Hepatocyte (in vitro differentiated cells): ENCODE measurements around the gene PRSS56. TPM values are rescaled to one million over a fixed set of nuclear protein-coding genes. Genes with fewer than 3 reads are reported as not detected.
"Not testable (repeated sequence)": the region's sequence is repeated elsewhere in the genome, so short reads cannot be mapped to it uniquely, and the experiment has no call there.

Source experiments
- DNase-seq: peaks from one replicate; pipeline ENCODE4 v3.0.0-alpha.2; 2016; ENCODE audit warnings: low spot score
- H2AFZ ChIP-seq: fragments of 200-600 bp; sonication (generic); 2 replicates; pipeline ENCODE4 v1.6.0; 2016; ENCODE audit warnings: antibody characterized with exemption, mild to moderate bottlenecking
- H3K27ac ChIP-seq: fragments of 200-600 bp; sonication (generic); 2 replicates; pipeline ENCODE4 v1.5.1; 2016; ENCODE audit warnings: mild to moderate bottlenecking
- H3K27me3 ChIP-seq: fragments of 200-600 bp; sonication (generic); 2 replicates; pipeline ENCODE4 v1.6.1; 2016
- H3K36me3 ChIP-seq: fragments of 200-600 bp; sonication (generic); replicated peaks from 2 replicates; pipeline ENCODE4 v1.5.1; 2016; ENCODE audit warnings: low read depth; ENCODE audit not compliant: insufficient read depth
- H3K4me1 ChIP-seq: fragments of 200-600 bp; sonication (generic); 2 replicates; pipeline ENCODE4 v1.5.1; 2016; ENCODE audit warnings: mild to moderate bottlenecking, moderate library complexity; ENCODE audit not compliant: insufficient read depth
- H3K4me2 ChIP-seq: fragments of 200-600 bp; sonication (generic); 2 replicates; pipeline ENCODE4 v1.6.0; 2016
- H3K4me3 ChIP-seq: fragments of 200-600 bp; sonication (generic); 2 replicates; pipeline ENCODE4 v1.5.1; 2016; ENCODE audit warnings: mild to moderate bottlenecking
- H3K79me2 ChIP-seq: fragments of 200-600 bp; sonication (generic); 2 replicates; pipeline ENCODE4 v1.6.0; 2017; ENCODE audit warnings: mild to moderate bottlenecking
- H3K9me2 ChIP-seq: fragments of 200-600 bp; sonication (generic); replicated peaks from 2 replicates; pipeline ENCODE4 v1.6.0; 2017; ENCODE audit warnings: mild to moderate bottlenecking; ENCODE audit not compliant: insufficient read depth
- H3K9me3 ChIP-seq: fragments of 200-600 bp; sonication (generic); 2 replicates; pipeline ENCODE4 v1.5.1; 2016; ENCODE audit warnings: low read depth, mild to moderate bottlenecking
- H4K20me1 ChIP-seq: fragments of 200-600 bp; sonication (generic); 2 replicates; pipeline ENCODE4 v1.6.0; 2016; ENCODE audit warnings: mild to moderate bottlenecking; ENCODE audit not compliant: insufficient read depth, poor library complexity, severe bottlenecking
- EZH2 ChIP-seq: fragments of 200-600 bp; sonication (generic); IDR thresholded peaks from 2 replicates; pipeline ENCODE4 v1.6.1; 2016; ENCODE audit warnings: antibody characterized with exemption, mild to moderate bottlenecking, borderline replicate concordance
- EZH2phosphoT487 ChIP-seq: fragments of 200-600 bp; sonication (generic); IDR thresholded peaks from one replicate; pipeline ENCODE4 v1.6.1; 2018; ENCODE audit warnings: antibody characterized with exemption, mild to moderate bottlenecking, low read depth, moderate library complexity; ENCODE audit not compliant: unreplicated experiment, severe bottlenecking
- WGBS: methylation state at CpG from one replicate; pipeline ENCODE4 v1.1.6; 2016; ENCODE audit warnings: low lambda C conversion rate; ENCODE audit errors: missing lambda C conversion rate; 5-methylcytosine and 5-hydroxymethylcytosine counted together
- polyA plus RNA-seq: library from polyadenylated mRNA; unstranded; fragments of >200 nt; fragmentation: Nextera tagmentation; extraction: Ambion mirVana; gene quantifications from 2 replicates; pipeline ENCODE4 v1.2.1, GENCODE V29; 2016
- total RNA-seq: library from RNA; depleted of rRNA; stranded (reverse); fragments of >200 nt; gene quantifications from 2 replicates; pipeline ENCODE4 v1.2.3, GENCODE V29; 2014
- TF ChIP-seq, protein P1 (sequence below): fragments of 200-600 bp; sonication (generic); IDR thresholded peaks from 2 replicates; pipeline ENCODE4 v1.5.1; 2016; ENCODE audit warnings: antibody characterized with exemption, mild to moderate bottlenecking; ENCODE audit not compliant: poor library complexity

The PRSS56 gene
- total and polyA plus RNA-seq, 2 experiments from 2014 or later = not detected

DNA sequence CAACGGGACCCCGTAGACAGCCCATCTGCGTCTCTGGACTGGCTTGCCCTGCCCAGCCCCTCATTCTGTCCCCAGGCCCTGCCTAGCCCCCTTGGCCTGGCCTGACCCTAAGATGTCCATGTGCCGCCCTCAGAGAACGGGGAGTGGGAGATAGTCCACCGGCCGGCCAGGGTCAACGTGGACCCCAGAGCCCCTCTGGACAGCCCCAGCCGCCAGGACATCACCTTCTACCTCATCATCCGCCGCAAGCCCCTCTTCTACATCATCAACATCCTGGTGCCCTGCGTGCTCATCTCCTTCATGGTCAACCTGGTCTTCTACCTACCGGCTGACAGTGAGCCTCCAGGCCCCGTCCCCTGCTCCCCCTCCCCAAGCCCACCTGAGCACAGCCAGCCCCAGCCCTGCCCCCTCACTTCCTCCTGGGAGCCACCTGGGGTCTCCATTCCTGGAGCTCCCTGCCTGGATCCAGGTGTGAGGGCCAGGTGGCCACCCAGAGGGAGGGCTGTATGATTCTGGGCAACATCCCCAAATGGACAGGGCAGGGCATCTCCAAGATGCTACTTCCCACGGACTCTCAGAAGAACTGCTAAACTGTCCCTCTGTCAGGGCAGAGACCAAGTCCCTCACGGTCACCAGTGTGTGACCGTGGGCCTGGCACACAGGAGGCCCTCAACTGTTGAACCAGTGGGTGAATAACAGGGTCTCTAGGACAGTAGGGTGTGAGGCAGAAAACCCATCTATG is 9.8 kb downstream of the PRSS56 start:
- H3K27me3 ChIP-seq = no peaks in the 10 kb centered on the region
- no peak overlapping the region for H3K4me2 ChIP-seq
- no peaks in the 10 kb centered on the region for H4K20me1 ChIP-seq
- no peaks in the 10 kb centered on the region for H3K79me2 ChIP-seq
- H3K9me3 ChIP-seq = no peaks in the 10 kb centered on the region
- no peak overlapping the region for H2AFZ ChIP-seq
- H3K27ac ChIP-seq = no peak overlapping the region
- no peaks in the 10 kb centered on the region for H3K4me1 ChIP-seq
- TF ChIP-seq, protein P1, sequence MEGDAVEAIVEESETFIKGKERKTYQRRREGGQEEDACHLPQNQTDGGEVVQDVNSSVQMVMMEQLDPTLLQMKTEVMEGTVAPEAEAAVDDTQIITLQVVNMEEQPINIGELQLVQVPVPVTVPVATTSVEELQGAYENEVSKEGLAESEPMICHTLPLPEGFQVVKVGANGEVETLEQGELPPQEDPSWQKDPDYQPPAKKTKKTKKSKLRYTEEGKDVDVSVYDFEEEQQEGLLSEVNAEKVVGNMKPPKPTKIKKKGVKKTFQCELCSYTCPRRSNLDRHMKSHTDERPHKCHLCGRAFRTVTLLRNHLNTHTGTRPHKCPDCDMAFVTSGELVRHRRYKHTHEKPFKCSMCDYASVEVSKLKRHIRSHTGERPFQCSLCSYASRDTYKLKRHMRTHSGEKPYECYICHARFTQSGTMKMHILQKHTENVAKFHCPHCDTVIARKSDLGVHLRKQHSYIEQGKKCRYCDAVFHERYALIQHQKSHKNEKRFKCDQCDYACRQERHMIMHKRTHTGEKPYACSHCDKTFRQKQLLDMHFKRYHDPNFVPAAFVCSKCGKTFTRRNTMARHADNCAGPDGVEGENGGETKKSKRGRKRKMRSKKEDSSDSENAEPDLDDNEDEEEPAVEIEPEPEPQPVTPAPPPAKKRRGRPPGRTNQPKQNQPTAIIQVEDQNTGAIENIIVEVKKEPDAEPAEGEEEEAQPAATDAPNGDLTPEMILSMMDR = no peak
- TF ChIP-seq EZH2 = no peak
- TF ChIP-seq EZH2phosphoT487 = no peak
- WGBS = 93% methylated on average over 13 of the region's 17 CpGs
- no peak overlapping the region for H3K4me3 ChIP-seq
- no peak for DNase-seq
- H3K9me2 ChIP-seq = no peaks in the 10 kb centered on the region
- H3K36me3 ChIP-seq = no peaks in the 10 kb centered on the region

DNA sequence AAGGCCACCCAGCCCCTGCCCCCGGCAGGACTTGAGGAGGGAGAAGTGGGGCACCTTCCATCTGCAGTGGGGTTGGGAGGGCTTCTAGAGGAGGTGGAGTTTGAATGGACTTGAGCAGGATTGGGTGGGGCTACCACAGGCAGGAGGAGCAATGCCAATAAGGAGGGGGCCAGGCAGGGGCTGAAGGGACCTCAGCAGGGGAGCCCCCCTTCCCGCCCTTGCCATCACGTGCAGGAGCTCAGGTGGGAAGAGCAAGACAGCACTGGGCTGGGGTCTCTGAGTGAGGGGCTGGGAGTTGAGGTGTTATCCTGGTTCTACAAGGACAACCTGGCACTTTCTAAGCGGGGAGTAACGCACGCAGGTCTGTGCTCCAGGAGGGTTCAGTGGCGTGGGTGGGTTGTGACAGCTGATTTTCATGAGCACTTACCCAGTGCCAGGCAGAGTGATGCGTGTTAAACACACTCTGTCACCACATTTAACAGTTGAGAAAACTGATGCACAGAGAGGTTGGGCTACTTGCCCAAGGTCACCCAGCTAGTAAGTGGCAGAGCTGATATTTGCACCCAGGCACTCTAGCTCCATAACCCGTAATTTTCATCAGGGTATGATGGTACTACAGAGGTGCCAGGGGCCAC is 10.6 kb downstream of the PRSS56 start:
- WGBS = 78% methylated on average over 7 of the region's 9 CpGs
- TF ChIP-seq EZH2phosphoT487 (no peak), EZH2 (no peak)
- TF ChIP-seq, protein P1 = no peak
- Histone ChIP-seq H3K4me3 (no peak overlapping the region), H3K79me2 (no peaks in the 10 kb centered on the region), H2AFZ (no peak overlapping the region), H3K9me2 (no peaks in the 10 kb centered on the region), H4K20me1 (no peaks in the 10 kb centered on the region), H3K4me1 (no peaks in the 10 kb centered on the region), H3K27me3 (no peaks in the 10 kb centered on the region), H3K27ac (no peak overlapping the region), H3K9me3 (no peaks in the 10 kb centered on the region), H3K4me2 (no peak overlapping the region), H3K36me3 (no peaks in the 10 kb centered on the region)
- DNase-seq = no peak

DNA sequence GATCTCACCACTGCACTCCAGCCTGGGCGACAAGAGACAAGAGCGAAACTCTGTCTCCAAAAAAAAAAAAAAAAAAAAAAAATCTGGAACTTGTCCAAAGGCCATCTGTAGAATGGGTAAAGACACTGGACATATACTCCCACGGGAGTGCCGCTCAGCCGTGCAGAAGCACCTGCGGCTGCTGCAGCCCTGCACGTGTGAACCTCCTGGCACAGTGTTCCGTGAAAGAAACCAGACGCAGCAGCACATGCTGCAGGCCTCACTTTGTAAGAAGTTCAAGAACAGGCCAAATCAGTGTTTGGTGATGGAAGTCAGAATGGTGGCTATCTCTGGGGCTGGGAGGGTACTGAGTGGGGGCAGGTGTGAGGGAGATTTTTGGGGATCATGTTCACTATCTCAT is 12.2 kb downstream of the PRSS56 start:
- no peak overlapping the region for H3K4me3 ChIP-seq
- 56% methylated on average over 9 of the region's 9 CpGs for WGBS
- H4K20me1 ChIP-seq = no peaks in the 10 kb centered on the region

DNA sequence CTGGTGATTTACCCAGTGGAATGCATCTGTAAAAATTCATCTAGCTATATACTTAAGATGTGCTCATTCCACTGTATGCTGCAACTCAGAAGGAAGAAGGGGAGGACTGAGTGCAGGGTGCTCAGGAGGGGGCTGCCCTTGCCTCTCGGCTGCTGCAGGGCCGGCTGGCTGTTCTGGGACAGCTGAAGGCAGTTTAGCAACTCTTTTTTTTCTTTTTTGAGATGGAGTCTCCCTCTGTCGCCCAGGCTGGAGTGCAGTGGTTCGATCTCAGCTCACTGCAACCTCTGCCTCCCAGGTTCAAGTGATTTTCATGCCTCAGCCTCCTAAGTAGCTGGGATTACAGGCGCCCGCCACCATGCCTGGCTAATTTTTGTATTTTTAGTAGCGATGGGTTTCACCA is 12.6 kb downstream of the PRSS56 start:
- H4K20me1 ChIP-seq, H3K79me2 ChIP-seq, H3K27me3 ChIP-seq: not testable (repeated sequence)

More for the DNA sequence above, 12.2 kb downstream of the PRSS56 start:
- no peaks in the 10 kb centered on the region for H3K36me3 ChIP-seq
- no peak overlapping the region for H3K4me2 ChIP-seq
- H3K4me1 ChIP-seq = no peaks in the 10 kb centered on the region
- no peaks in the 10 kb centered on the region for H3K27me3 ChIP-seq
- no peaks in the 10 kb centered on the region for H3K9me3 ChIP-seq
- no peak overlapping the region for H2AFZ ChIP-seq
- H3K79me2 ChIP-seq = no peaks in the 10 kb centered on the region
- no peak for DNase-seq
- H3K9me2 ChIP-seq = no peaks in the 10 kb centered on the region
- H3K27ac ChIP-seq = no peak overlapping the region
- TF ChIP-seq EZH2 (no peak), EZH2phosphoT487 (no peak)
- TF ChIP-seq, protein P1 = no peak

More for the DNA sequence above, 12.6 kb downstream of the PRSS56 start:
- not testable (repeated sequence) for H3K9me2 ChIP-seq, H3K4me3 ChIP-seq, DNase-seq, H2AFZ ChIP-seq, H3K27ac ChIP-seq, H3K36me3 ChIP-seq, H3K9me3 ChIP-seq, H3K4me1 ChIP-seq, H3K4me2 ChIP-seq
- WGBS = 81% methylated on average over 7 of the region's 7 CpGs
